DMS114 treated with DMSO at 0.1 percent for 48 hours (cell line): ENCODE data around the gene GLI2.

ENCODE experiments used
- DNase-seq: peaks from one replicate; lab custom pipeline; 2025; ENCODE audit not compliant: unreplicated experiment; lab: John Stamatoyannopoulos, UW

The GLI2 gene

DNA sequence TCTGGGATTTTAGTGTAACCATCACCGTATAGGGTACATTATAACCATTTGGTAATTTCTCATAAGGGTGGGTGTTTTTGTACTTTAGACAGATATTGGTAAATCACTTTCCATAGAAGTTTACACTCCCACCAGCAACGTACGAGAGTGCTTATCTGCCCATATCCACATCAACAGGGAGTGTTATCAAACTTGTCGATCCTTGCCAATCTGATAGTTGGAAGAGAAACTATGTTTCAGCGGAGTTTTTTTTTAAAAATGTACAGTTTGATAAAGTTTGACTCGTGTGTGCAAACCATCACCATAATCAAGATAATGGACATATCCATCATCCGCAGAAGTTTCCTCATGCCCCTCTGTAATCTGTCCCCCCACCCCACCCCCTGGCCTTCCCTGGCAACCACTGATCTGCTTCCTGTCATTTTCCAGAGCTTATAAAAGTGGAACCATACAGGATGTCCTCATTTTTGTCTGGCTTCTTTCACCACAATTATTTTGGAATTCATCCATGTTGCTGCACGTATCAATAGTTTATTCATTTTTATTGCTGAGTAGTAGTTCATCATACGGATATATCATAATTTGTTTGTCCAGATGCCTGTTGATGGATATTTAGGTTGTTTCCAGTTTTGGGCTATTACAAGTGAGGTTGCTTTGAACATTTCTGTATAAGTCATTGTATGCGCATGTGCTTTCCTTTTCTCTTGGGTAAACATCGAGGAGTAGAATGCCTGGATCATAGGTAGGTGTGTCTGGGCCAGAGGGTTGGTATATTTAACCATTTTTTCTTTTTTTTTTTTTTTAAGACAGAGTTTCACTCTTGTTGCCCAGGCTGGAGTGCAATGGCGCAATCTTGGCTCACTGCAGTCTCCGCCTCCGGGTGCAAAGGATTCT, 18.6 kb downstream of the GLI2 start:
- no peak for DNase-seq

GRCh38 chr2:120758181-120759144, 22.8 kb downstream of the GLI2 start:
- DNase-seq, result no peak

GRCh38 chr2:120759543-120760331, 24.1 kb downstream of the GLI2 start:
- DNase-seq, result no peak

DNA sequence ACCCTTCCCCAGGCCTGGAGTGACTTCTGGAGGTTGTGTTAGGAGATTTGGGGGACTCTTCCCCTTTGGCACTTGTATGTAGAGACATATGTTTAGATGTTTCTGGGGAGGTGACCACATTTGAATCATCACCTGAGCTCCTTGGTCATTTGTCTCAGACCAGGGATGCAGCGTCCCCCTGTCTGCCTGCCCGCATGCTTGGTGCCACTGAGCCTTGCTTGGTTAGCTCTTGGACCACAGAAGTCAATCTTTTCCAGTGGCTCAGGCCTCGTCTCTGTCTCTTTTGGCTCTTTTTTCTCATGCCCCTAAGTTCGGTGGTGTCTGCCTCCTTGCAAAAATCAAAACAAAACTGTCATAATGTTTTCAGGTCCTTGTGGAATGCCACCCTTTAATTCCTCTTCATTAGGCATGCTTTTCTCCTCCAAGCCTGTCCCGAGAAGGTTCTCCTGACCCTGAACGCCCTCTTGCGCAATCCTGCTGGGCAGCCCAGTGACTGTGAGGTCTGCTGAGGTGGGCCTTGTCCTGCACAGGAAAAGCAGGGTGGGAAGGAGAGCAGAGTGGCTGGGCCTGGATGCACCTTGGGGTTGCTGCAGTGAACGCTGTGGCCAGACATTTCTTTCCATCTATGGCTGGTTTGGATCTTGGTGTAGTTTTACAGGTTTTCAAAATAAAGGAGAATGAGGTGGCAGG, 24.9 kb downstream of the GLI2 start:
- no peak for DNase-seq

GRCh38 chr2:120761164-120761861, 25.6 kb downstream of the GLI2 start:
- no peak for DNase-seq

- DNase-seq, result no peak
Measured at GRCh38 chr2:120761911-120762310, 26.2 kb downstream of the GLI2 start.

DNA sequence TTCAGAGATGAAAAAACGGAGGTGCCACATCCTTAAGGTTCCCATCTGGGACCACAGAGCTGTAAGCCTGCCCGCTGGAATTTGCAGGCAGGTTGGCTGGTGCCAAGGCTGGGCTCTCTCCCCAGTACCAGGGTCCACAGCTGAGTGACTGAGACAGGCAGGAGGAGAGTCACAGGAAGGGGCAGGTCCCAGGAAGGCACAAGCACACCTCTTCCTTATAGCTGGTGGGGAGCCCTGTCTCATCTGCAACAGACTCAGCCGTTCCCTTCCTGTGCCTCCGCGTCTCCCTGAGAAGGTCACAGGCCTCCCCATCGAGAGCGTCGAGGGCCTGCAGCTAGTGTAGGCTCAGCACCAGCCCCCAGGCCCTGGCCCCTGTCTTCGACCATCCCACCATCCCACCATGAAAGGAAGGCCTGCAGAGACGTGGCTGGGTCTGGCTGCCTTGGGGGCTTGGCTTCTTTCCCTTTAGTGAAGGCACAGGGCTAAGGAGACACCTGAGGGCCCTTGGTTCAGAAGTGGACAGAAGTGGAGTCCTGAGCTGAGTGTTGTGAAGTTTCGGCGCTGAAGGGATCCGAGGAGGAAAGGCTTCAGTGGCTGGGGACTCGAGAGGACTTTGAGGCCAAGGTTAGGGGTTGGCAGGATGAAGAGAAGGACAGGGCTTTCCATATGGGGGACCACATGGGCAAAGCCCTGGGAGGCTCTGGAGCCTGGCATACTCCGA, 26.8 kb downstream of the GLI2 start:
- DNase-seq, result no peak

DNA sequence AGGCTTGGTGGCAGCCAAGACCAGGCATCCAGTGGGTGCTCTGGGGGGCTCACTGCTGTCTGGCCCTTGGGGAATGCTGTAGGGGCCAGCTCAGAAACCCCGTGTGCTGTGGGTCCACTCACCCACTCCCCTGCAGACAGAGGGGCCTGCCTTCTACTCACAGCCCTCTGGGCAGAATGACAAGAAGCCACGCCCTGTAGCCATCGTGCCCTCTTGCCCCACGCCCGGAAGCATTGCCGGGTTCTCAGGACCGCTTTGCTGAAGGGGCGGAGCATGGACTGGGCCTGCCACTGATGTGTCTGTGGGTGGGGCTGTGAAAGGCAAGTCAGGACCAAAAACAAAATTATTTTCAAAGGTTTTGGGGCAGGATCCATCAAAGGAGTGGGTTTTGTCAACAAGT, 27.8 kb downstream of the GLI2 start:
- no peak for DNase-seq

- no peak for DNase-seq
Measured at GRCh38 chr2:120763931-120764330, 28.3 kb downstream of the GLI2 start.

DNA sequence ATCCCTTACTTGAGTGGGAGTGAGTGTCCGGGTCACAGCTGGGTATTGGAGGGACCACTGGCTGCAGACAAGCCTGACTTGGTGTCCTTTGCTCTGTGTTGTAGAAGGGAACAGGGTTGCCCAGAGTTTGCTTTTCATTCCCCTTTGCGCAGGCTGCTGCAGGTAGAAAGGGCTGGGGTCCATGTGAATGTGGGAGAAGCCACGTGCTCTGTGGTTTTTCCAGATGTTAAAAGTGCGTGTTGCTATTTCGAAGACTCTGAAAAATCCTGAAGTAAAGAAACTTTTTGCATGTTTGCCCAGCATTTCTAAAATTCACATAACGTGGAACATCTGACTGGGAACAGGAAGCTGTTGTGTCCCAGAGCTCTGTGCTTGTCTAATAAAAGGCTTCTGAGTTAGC, 28.8 kb downstream of the GLI2 start:
- DNase-seq, result no peak

DNA sequence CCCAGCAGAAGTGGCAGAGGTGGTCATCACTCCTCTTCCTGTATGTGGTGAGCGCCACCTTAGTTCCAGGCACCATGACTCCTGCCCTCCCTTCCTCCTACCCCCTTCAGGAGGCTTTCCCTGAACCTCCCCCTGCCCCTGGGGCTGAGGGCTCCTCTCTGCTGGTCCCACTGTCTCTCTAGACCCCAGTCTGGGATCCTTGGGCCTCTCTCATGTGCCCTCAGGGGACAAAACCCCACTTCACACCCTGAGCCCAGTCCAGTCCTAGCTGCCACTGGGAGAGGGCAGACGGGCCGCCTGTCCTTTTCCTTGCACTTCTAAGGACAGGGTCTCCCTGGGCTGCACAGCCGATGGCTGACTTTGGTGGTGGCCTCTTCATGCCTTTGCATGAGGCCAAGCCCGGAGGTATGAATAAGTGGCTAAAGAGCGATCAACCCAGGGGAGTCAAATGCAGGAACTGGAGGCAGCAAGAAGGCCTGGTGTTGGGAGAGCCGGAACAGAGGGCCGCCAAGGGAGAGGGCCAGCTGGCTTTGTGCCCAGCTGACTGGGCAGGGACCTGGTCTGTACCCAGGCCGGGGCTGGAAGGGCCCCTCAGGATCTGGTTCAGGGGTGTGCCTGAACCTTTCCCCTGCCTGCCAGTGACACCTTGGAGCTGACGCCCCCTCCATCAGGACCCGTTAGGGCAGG, 29.5 kb downstream of the GLI2 start:
- DNase-seq, result no peak

- no peak for DNase-seq
Measured at GRCh38 chr2:120765678-120766469, 30.2 kb downstream of the GLI2 start.

DNA sequence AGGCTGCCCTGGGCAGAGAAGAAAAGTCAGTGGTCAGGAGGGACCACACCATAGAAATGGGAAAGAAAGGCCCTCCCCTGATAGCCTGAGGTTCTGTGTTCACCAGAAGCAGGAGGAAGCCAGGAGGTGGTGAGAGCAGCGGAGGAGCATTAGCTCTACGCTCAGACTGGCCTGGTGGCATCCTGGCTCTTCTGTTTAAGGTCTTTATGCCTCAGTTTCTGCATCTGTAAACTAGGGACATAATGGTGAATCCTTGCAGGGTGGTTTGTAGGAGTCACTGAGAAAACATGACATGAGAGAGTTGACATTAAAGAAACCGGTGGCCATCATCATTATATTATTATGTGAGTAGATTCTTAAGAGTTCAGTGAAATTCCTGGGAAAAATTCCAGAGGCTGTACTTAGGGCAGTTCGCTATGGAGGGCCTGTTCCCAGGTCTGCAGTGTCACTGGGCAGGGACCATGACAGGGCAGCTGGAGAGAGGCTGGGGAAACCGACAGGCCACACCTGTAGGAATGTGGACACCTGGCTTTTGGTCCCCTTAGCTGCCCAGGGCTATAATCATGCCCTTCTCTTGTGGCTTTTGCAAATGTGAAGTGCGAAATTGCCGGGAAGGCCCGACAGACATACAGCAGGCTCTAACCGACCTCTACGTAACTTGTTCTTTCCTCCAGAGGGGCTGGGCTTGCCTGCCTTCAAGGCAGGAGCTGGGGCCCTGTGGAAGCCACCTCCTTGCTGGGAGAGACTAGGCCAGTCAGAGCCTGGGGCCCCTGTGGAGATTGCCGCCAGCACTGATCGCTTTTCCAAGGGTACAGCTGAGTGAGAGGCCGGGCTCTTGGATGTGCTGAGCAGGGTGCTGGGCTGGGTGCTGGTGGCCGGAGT, 31.0 kb downstream of the GLI2 start:
- DNase-seq, result no peak

DNA sequence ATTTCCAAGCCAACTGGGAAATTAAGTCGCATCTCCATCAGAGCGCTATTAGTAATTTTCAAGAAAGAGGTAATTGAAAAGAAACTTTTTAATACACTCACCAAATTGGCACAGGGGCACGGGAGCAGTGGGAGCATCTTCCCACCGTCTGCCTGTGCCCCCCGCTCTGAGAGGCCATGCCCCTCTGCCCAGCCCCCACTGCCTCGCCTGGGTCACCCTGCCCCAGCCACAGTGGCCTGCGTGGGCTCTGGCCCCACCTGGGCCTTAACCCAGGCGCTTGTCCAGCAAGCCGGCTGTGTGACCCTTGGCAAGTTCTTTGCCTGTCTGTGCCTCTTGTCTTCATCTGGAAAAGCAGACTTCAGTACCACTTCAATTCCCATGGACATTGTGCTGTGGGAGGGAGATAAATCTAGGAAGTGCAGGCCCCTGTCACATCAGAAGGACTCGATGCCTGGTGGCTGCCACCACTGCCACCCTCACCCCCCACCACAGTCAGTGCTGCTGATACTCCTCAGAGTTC, 31.9 kb downstream of the GLI2 start:
- no peak for DNase-seq

- no peak for DNase-seq
Measured at GRCh38 chr2:120768112-120769048, 32.7 kb downstream of the GLI2 start.
